ENCODE results near the gene ADTRP. TPM values are rescaled to one million over a fixed set of nuclear protein-coding genes. Genes with fewer than 3 reads are reported as not detected.

Gene ADTRP
- total RNA-seq, 1 donor from 2014 or later: 42.5 TPM

- Histone ChIP-seq H3K4me1 (no peaks in the 10 kb centered on the region), H3K4me3 (no peak overlapping the region), H3K36me3 (no peaks in the 10 kb centered on the region), H3K27ac (no peak overlapping the region), H3K9me3 (no peaks in the 10 kb centered on the region), H3K27me3 (ENCODE audit: low read depth) (no peaks in the 10 kb centered on the region)
- intact Hi-C loops (cut with DNase I): no loop called here
- no peak for TF ChIP-seq CTCF (IDR thresholded peaks at IDR 0.05)
- no peak for DNase-seq
- no peak for ATAC-seq
Observed at GRCh38 chr6:11820821-11821220, 42.2 kb upstream of the ADTRP start.

- ATAC-seq: no peak
- Histone ChIP-seq H3K27ac (no peak overlapping the region), H3K4me1 (no peaks in the 10 kb centered on the region), H3K4me3 (no peak overlapping the region), H3K36me3 (no peaks in the 10 kb centered on the region), H3K9me3 (no peaks in the 10 kb centered on the region), H3K27me3 (ENCODE audit: low read depth) (no peaks in the 10 kb centered on the region)
- no peak for TF ChIP-seq CTCF (IDR thresholded peaks at IDR 0.05)
- intact Hi-C loops (cut with DNase I): no loop called here
- no peak for DNase-seq
Observed at GRCh38 chr6:11819486-11819885, 40.9 kb upstream of the ADTRP start.

- Histone ChIP-seq H3K36me3 (no peaks in the 10 kb centered on the region), H3K9me3 (no peaks in the 10 kb centered on the region), H3K4me1 (peaks cover 15% of the 10 kb centered on the region), H3K27ac (no peak overlapping the region), H3K27me3 (ENCODE audit: low read depth) (no peaks in the 10 kb centered on the region), H3K4me3 (no peak overlapping the region)
- TF ChIP-seq CTCF (IDR thresholded peaks at IDR 0.05): no peak
- no peak for DNase-seq
- no peak for ATAC-seq
- intact Hi-C loops (cut with DNase I): no loop called here
Observed at GRCh38 chr6:11815231-11815630, 36.6 kb upstream of the ADTRP start.

- no peak overlapping the region for H3K4me3 ChIP-seq
- no peak for TF ChIP-seq CTCF (IDR thresholded peaks at IDR 0.05)
- no peaks in the 10 kb centered on the region for H3K36me3 ChIP-seq
- no peaks in the 10 kb centered on the region for H3K27me3 ChIP-seq (ENCODE audit: low read depth)
- no peak overlapping the region for H3K27ac ChIP-seq
- peaks cover 19% of the 10 kb centered on the region for H3K4me1 ChIP-seq
- ATAC-seq: no peak
- intact Hi-C loops (cut with DNase I): no loop called here
- no peaks in the 10 kb centered on the region for H3K9me3 ChIP-seq
- no peak for DNase-seq
Observed at GRCh38 chr6:11814819-11815218, 36.2 kb upstream of the ADTRP start.

GRCh38 chr6:11814106-11814505 lies 35.5 kb upstream of the ADTRP start:
- H3K27ac ChIP-seq: no peak overlapping the region
- ATAC-seq (no peak), DNase-seq (no peak)
- H3K4me1 ChIP-seq: peaks cover 25% of the 10 kb centered on the region
- no peaks in the 10 kb centered on the region for H3K27me3 ChIP-seq (ENCODE audit: low read depth)
- intact Hi-C loops (cut with DNase I): no loop called here
- H3K4me3 ChIP-seq: no peak overlapping the region
- H3K9me3 ChIP-seq: no peaks in the 10 kb centered on the region
- no peaks in the 10 kb centered on the region for H3K36me3 ChIP-seq
- no peak for TF ChIP-seq CTCF (IDR thresholded peaks at IDR 0.05)

- Histone ChIP-seq H3K27me3 (ENCODE audit: low read depth) (no peaks in the 10 kb centered on the region), H3K9me3 (no peaks in the 10 kb centered on the region), H3K36me3 (no peaks in the 10 kb centered on the region), H3K4me3 (no peak overlapping the region), H3K27ac (no peak overlapping the region), H3K4me1 (peaks cover 25% of the 10 kb centered on the region)
- no peak for DNase-seq
- no peak for ATAC-seq
- TF ChIP-seq CTCF (IDR thresholded peaks at IDR 0.05): no peak
- intact Hi-C loops (cut with DNase I): no loop called here
Observed at GRCh38 chr6:11813606-11814005, 35.0 kb upstream of the ADTRP start.
